CD4-positive, alpha-beta memory T cell (primary cell): ENCODE measurements around the gene BAG1. TPM values are rescaled to one million over a fixed set of nuclear protein-coding genes. Genes with fewer than 3 reads are reported as not detected.

ENCODE experiments used
- CTCF ChIA-PET: fragments of 350-600 bp; sonication (Branson Sonifier 250); formaldehyde crosslinking; loops from one replicate; lab custom pipeline; 2021; ENCODE audit warnings: inconsistent platforms; ENCODE audit not compliant: partially characterized antibody; lab: Charles Lee
- POLR2A ChIA-PET: fragments of 350-600 bp; sonication (Branson Sonifier 250); formaldehyde crosslinking; loops from one replicate; lab custom pipeline; 2021; ENCODE audit not compliant: partially characterized antibody; lab: Charles Lee
- DNase-seq, 5 donors: peaks; one replicate each; pipeline versions ENCODE4 v3.0.0 to v3.0.0-alpha.2; 2020 to 2022; ENCODE audit warnings: mixed read lengths in 1 of 5
- H3K27ac ChIP-seq: one replicate; pipeline ENCODE4 v1.7.0; 2013; ENCODE audit warnings: low read depth, low read length
- H3K27me3 ChIP-seq: 2 replicates; pipeline ENCODE4 v1.7.0; 2013; ENCODE audit warnings: mild to moderate bottlenecking, low read length, moderate library complexity; ENCODE audit not compliant: insufficient read depth
- H3K36me3 ChIP-seq: 2 replicates; pipeline ENCODE4 v1.7.0; 2013; ENCODE audit warnings: mild to moderate bottlenecking, low read length, moderate library complexity; ENCODE audit not compliant: insufficient read depth
- H3K4me1 ChIP-seq: 2 replicates; pipeline ENCODE4 v1.7.0; 2013; ENCODE audit warnings: mild to moderate bottlenecking, low read length, moderate library complexity; ENCODE audit not compliant: insufficient read depth
- H3K4me3 ChIP-seq, 2 donors: one replicate each; pipeline ENCODE4 v1.7.0; 2013; ENCODE audit warnings: low read length in 2 of 2, mild to moderate bottlenecking in 1 of 2
- H3K9me3 ChIP-seq, 2 donors: one replicate each; pipeline ENCODE4 v1.7.0; 2013; ENCODE audit warnings: low read length in 2 of 2, control low read depth in 1 of 2; ENCODE audit not compliant: control insufficient read depth in 1 of 2
- H3K27ac Mint-ChIP-seq, 7 donors: one replicate each; pipeline ENCODE4 v1.8.0; 2020 to 2021; ENCODE audit warnings: mixed read lengths in 7 of 7, mild to moderate bottlenecking in 6 of 7, inconsistent platforms in 3 of 7, moderate library complexity in 3 of 7
- H3K27me3 Mint-ChIP-seq, 2 donors: one replicate each; pipeline ENCODE4 v1.8.0; 2020 to 2021; ENCODE audit warnings: mixed read lengths in 2 of 2
- H3K36me3 Mint-ChIP-seq, 2 donors: one replicate each; pipeline ENCODE4 v1.8.0; 2020 to 2021; ENCODE audit warnings: mixed read lengths in 2 of 2, inconsistent platforms in 1 of 2, mild to moderate bottlenecking in 1 of 2
- H3K4me1 Mint-ChIP-seq, 4 donors: one replicate each; pipeline ENCODE4 v1.8.0; 2020 to 2021; ENCODE audit warnings: mixed read lengths in 4 of 4, mild to moderate bottlenecking in 1 of 4
- H3K4me3 Mint-ChIP-seq, 8 donors: one replicate each; pipeline ENCODE4 v1.8.0; 2020 to 2021; ENCODE audit warnings: mixed read lengths in 8 of 8, mild to moderate bottlenecking in 7 of 8, moderate library complexity in 6 of 8, inconsistent platforms in 3 of 8
- H3K9me3 Mint-ChIP-seq, 8 donors: one replicate each; pipeline ENCODE4 v1.8.0; 2020 to 2021; ENCODE audit warnings: mixed read lengths in 8 of 8, mild to moderate bottlenecking in 5 of 8, inconsistent platforms in 3 of 8, moderate library complexity in 1 of 8
- intact Hi-C: fragments of 100-400 bp; cut with micrococcal nuclease; formaldehyde crosslinking; loops from one replicate; pipeline ENCODE4 v1.15.1; 2023
- polyA plus RNA-seq, 2 donors: library from polyadenylated mRNA; unstranded; fragments of 300-500 nt; fragmentation: Illumina TruSeq; gene quantifications; one replicate each; pipeline ENCODE4 v1.2.3, GENCODE V29; 2021
- total RNA-seq, 2 experiments: library from RNA; stranded (reverse); gene quantifications; one replicate each; pipeline ENCODE4 v1.2.3, GENCODE V29; 2021

BAG1 gene
- total and polyA plus RNA-seq, 4 experiments from 2014 or later, result 53.5 to 84.9 (median 63.6) TPM

- Mint-ChIP-seq H3K36me3 (peaks cover 35 to 67% of the 10 kb centered on the region in 2 donors), H3K4me3 (peak overlapping the region in 1 of 8 donors; percentile 40), H3K27me3 (no peaks in the 10 kb centered on the region), H3K4me1 (peaks cover 36 to 54% (median 45%) of the 10 kb centered on the region in 4 donors), H3K27ac (peak overlapping the region in 2 of 7 donors; percentile 48 to 64), H3K9me3 (peaks cover 0 to 2% (median 0%) of the 10 kb centered on the region in 8 donors)
- Histone ChIP-seq H3K9me3 (no peaks in the 10 kb centered on the region), H3K4me3 (no peak overlapping the region), H3K27me3 (no peaks in the 10 kb centered on the region), H3K4me1 (peaks cover 47% of the 10 kb centered on the region), H3K36me3 (peaks cover 76% of the 10 kb centered on the region), H3K27ac (no peak overlapping the region)
- DNase-seq, result no peak
- CTCF ChIA-PET, result interaction anchor here (0.5 to 2.5 kb wide), 3 partner anchors 14 to 151 kb away, joined by 3 to 10 read pairs (median 3); partner anchors contain the start of gene AQP3
- POLR2A ChIA-PET, result interaction anchor here (4.7 kb wide), 1 partner anchor 10 kb away, joined by 21 read pairs; the partner anchor contains the start of gene NFX1
- intact Hi-C loops, result no loop called here
These were observed 36.0 kb upstream of the BAG1 start for GRCh38 chr9:33300546-33300945.

GRCh38 chr9:33297432-33297831, 32.9 kb upstream of the BAG1 start:
- intact Hi-C loops, result no loop called here
- Mint-ChIP-seq H3K36me3 (peaks cover 42 to 83% of the 10 kb centered on the region in 2 donors), H3K4me3 (peak overlapping the region in 7 of 8 donors; percentile 2 to 74 (median 28)), H3K4me1 (peaks cover 53 to 84% (median 72%) of the 10 kb centered on the region in 4 donors), H3K27ac (peak overlapping the region; percentile 4 to 74 (median 63)), H3K9me3 (peaks cover 0 to 2% (median 0%) of the 10 kb centered on the region in 8 donors), H3K27me3 (no peaks in the 10 kb centered on the region)
- POLR2A ChIA-PET, result interaction anchor here (1.5 kb wide), 1 partner anchor 7 kb away, joined by 4 read pairs; the partner anchor contains the start of gene NFX1
- no peak overlapping the region for H3K4me3 ChIP-seq
- no peak overlapping the region for H3K27ac ChIP-seq
- peaks cover 78% of the 10 kb centered on the region for H3K4me1 ChIP-seq
- H3K36me3 ChIP-seq, result peaks cover 61% of the 10 kb centered on the region
- no peaks in the 10 kb centered on the region for H3K9me3 ChIP-seq
- CTCF ChIA-PET, result interaction anchor here (1.1 to 1.2 kb wide), 2 partner anchors 10 to 76 kb away, joined by 3 to 9 read pairs; no protein-coding TSS in a partner anchor
- no peaks in the 10 kb centered on the region for H3K27me3 ChIP-seq
- no peak for DNase-seq

GRCh38 chr9:33295571-33295970, 31.1 kb upstream of the BAG1 start:
- H3K4me3 Mint-ChIP-seq, result peak overlapping the region in 6 of 8 donors; percentile 29 to 69 (median 34)
- Histone ChIP-seq H3K9me3 (no peaks in the 10 kb centered on the region), H3K36me3 (peaks cover 48% of the 10 kb centered on the region), H3K27ac (no peak overlapping the region), H3K4me1 (peaks cover 96% of the 10 kb centered on the region), H3K27me3 (no peaks in the 10 kb centered on the region), H3K4me3 (no peak overlapping the region)
- intact Hi-C loops, result no loop called here
- no peak for DNase-seq
- ChIA-PET CTCF (no interaction called here), POLR2A (no interaction called here)
- H3K4me1 Mint-ChIP-seq, result peaks cover 62 to 96% (median 82%) of the 10 kb centered on the region in 4 donors
- H3K27me3 Mint-ChIP-seq, result no peaks in the 10 kb centered on the region
- peaks cover 0 to 4% (median 0%) of the 10 kb centered on the region in 8 donors for H3K9me3 Mint-ChIP-seq
- peaks cover 48 to 89% of the 10 kb centered on the region in 2 donors for H3K36me3 Mint-ChIP-seq
- H3K27ac Mint-ChIP-seq, result peak overlapping the region in 4 of 7 donors; percentile 47 to 81 (median 68)

- no peaks in the 10 kb centered on the region for H3K27me3 Mint-ChIP-seq
- H3K27me3 ChIP-seq, result no peaks in the 10 kb centered on the region
- H3K4me1 Mint-ChIP-seq, result peaks cover 59 to 98% (median 82%) of the 10 kb centered on the region in 4 donors
- ChIA-PET POLR2A (no interaction called here), CTCF (no interaction called here)
- H3K27ac ChIP-seq, result no peak overlapping the region
- intact Hi-C loops, result loop anchor here (5.0 kb wide), 2 partner anchors 152 to 752 kb away; partner anchors contain the start of genes AQP3 and UBAP2
- H3K4me3 Mint-ChIP-seq, result peak overlapping the region in 5 of 8 donors; percentile 26 to 69 (median 36)
- peaks cover 48 to 89% of the 10 kb centered on the region in 2 donors for H3K36me3 Mint-ChIP-seq
- H3K9me3 ChIP-seq, result no peaks in the 10 kb centered on the region
- no peak for DNase-seq
- peaks cover 42% of the 10 kb centered on the region for H3K36me3 ChIP-seq
- H3K4me3 ChIP-seq, result no peak overlapping the region
- peaks cover 0 to 7% (median 0%) of the 10 kb centered on the region in 8 donors for H3K9me3 Mint-ChIP-seq
- H3K27ac Mint-ChIP-seq, result peak overlapping the region in 6 of 7 donors; percentile 6 to 89 (median 40)
- peaks cover 93% of the 10 kb centered on the region for H3K4me1 ChIP-seq
These were observed 30.3 kb upstream of the BAG1 start for GRCh38 chr9:33294670-33295432.

- H3K4me1 Mint-ChIP-seq, result peaks cover 53 to 90% (median 73%) of the 10 kb centered on the region in 4 donors
- Histone ChIP-seq H3K36me3 (peaks cover 35% of the 10 kb centered on the region), H3K4me1 (peaks cover 90% of the 10 kb centered on the region), H3K27ac (no peak overlapping the region), H3K27me3 (no peaks in the 10 kb centered on the region), H3K9me3 (no peaks in the 10 kb centered on the region), H3K4me3 (no peak overlapping the region)
- CTCF ChIA-PET, result no interaction called here
- peaks cover 48 to 79% of the 10 kb centered on the region in 2 donors for H3K36me3 Mint-ChIP-seq
- no peaks in the 10 kb centered on the region for H3K27me3 Mint-ChIP-seq
- no peak for DNase-seq
- H3K27ac Mint-ChIP-seq, result peak overlapping the region in 5 of 7 donors; percentile 0 to 96 (median 25)
- POLR2A ChIA-PET, result no interaction called here
- peaks cover 0 to 7% (median 0%) of the 10 kb centered on the region in 8 donors for H3K9me3 Mint-ChIP-seq
- intact Hi-C loops, result loop anchor here (5.0 kb wide), 2 partner anchors 154 to 754 kb away; partner anchors contain the start of genes AQP3 and UBAP2
- peak overlapping the region in 3 of 8 donors; percentile 19 to 57 (median 50) for H3K4me3 Mint-ChIP-seq
These were observed 29.3 kb upstream of the BAG1 start for GRCh38 chr9:33293782-33294181.

- POLR2A ChIA-PET, result no interaction called here
- DNase-seq, result no peak
- peak overlapping the region; percentile 5 for H3K27ac ChIP-seq
- CTCF ChIA-PET, result interaction anchor here (1.2 kb wide), 1 partner anchor 111 kb away, joined by 3 read pairs; the partner anchor contains the start of gene AQP7
- intact Hi-C loops, result loop anchor here (2.0 to 5.0 kb wide), 4 partner anchors 123 to 755 kb away; partner anchors contain the start of genes AQP3, UBAP2 and UBE2R2
- no peaks in the 10 kb centered on the region for H3K9me3 ChIP-seq
- H3K36me3 ChIP-seq, result peaks cover 18% of the 10 kb centered on the region
- no peak overlapping the region for H3K4me3 ChIP-seq
- peaks cover 0 to 7% (median 0%) of the 10 kb centered on the region in 8 donors for H3K9me3 Mint-ChIP-seq
- peaks cover 41 to 75% (median 62%) of the 10 kb centered on the region in 4 donors for H3K4me1 Mint-ChIP-seq
- no peaks in the 10 kb centered on the region for H3K27me3 Mint-ChIP-seq
- H3K36me3 Mint-ChIP-seq, result peaks cover 34 to 61% of the 10 kb centered on the region in 2 donors
- H3K4me1 ChIP-seq, result peaks cover 76% of the 10 kb centered on the region
- no peaks in the 10 kb centered on the region for H3K27me3 ChIP-seq
- peak overlapping the region; percentile 84 to 100 (median 98) for H3K27ac Mint-ChIP-seq
- peak overlapping the region; percentile 69 to 98 (median 96) for H3K4me3 Mint-ChIP-seq
These were observed 27.4 kb upstream of the BAG1 start for GRCh38 chr9:33291901-33292300.
